Ascending aorta (tissue), 2 donors: ENCODE measurements around the gene KDM1B. TPM values are rescaled to one million over a fixed set of nuclear protein-coding genes. Genes with fewer than 3 reads are reported as not detected.

ENCODE experiments used
- DNase-seq, 2 donors: peaks; one replicate each; pipeline ENCODE4 v3.0.0-alpha.2; 2019; ENCODE audit warnings: low spot score in 2 of 2
- H3K27ac ChIP-seq, 2 donors: fragments of 200-600 bp; sonication (generic); one replicate each; pipeline ENCODE4 v1.5.1; 2016 to 2017; ENCODE audit warnings: mild to moderate bottlenecking in 1 of 2
- H3K27me3 ChIP-seq: fragments of 200-600 bp; sonication (generic); one replicate; pipeline ENCODE4 v1.5.1; 2017
- H3K36me3 ChIP-seq, 2 donors: fragments of 200-600 bp; sonication (generic); one replicate each; pipeline ENCODE4 v1.5.1; 2016
- H3K4me1 ChIP-seq, 2 donors: fragments of 200-600 bp; sonication (generic); one replicate each; pipeline ENCODE4 v1.5.1; 2016 to 2017; ENCODE audit warnings: mild to moderate bottlenecking in 1 of 2
- H3K4me3 ChIP-seq, 2 donors: fragments of 200-600 bp; sonication (generic); one replicate each; pipeline ENCODE4 v1.5.1; 2016 to 2017; ENCODE audit warnings: mild to moderate bottlenecking in 1 of 2
- H3K9me3 ChIP-seq, 2 donors: fragments of 200-600 bp; sonication (generic); one replicate each; pipeline ENCODE4 v1.5.1; 2016
- intact Hi-C: fragments of 100-400 bp; cut with DNase I; formaldehyde crosslinking; loops from one replicate; pipeline ENCODE4 v1.15.1; 2023
- total RNA-seq: library from RNA; depleted of rRNA; stranded (reverse); fragments of >200 nt; gene quantifications from one replicate; pipeline ENCODE4 v1.1.0, GENCODE V29; 2016
- TF ChIP-seq, protein P1 (sequence below), 3 experiments: fragments of 200-600 bp in 2 of 3; fragments of 450-650 bp in 1 of 3; sonication (generic) in 2 of 3; IDR thresholded peaks; one replicate each; pipeline ENCODE4 v1.5.1; 2016 to 2019; ENCODE audit warnings: antibody characterized with exemption in 3 of 3, mild to moderate bottlenecking in 1 of 3, moderate library complexity in 1 of 3

KDM1B gene
- total RNA-seq, 1 donor from 2014 or later, result 4.9 TPM

DNA sequence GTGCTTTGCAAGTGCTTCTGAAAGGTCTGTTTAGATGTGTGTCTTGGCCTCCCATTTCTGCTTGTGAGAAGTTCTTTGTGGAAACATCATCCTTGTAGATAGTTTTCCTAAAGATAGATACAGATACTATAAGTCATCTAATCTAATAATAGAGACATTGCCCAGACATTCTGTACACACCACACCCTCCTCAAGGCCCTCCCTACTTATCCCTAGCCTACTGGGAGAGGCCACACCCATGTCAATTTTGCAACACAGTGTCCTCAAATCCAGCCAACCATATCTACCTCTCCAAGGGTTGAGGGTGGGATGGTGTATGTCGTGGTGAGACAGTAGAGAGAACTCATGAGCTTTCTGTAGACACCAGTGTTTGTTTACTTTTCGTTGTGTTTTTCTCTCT, 6.2 kb downstream of the KDM1B start:
- Histone ChIP-seq H3K27me3 (no peaks in the 10 kb centered on the region), H3K4me3 (no peak overlapping the region), H3K36me3 (peaks cover 10 to 40% of the 10 kb centered on the region in 2 donors), H3K9me3 (no peaks in the 10 kb centered on the region), H3K27ac (no peak overlapping the region), H3K4me1 (no peaks in the 10 kb centered on the region)
- DNase-seq, result no peak
- TF ChIP-seq, protein P1, sequence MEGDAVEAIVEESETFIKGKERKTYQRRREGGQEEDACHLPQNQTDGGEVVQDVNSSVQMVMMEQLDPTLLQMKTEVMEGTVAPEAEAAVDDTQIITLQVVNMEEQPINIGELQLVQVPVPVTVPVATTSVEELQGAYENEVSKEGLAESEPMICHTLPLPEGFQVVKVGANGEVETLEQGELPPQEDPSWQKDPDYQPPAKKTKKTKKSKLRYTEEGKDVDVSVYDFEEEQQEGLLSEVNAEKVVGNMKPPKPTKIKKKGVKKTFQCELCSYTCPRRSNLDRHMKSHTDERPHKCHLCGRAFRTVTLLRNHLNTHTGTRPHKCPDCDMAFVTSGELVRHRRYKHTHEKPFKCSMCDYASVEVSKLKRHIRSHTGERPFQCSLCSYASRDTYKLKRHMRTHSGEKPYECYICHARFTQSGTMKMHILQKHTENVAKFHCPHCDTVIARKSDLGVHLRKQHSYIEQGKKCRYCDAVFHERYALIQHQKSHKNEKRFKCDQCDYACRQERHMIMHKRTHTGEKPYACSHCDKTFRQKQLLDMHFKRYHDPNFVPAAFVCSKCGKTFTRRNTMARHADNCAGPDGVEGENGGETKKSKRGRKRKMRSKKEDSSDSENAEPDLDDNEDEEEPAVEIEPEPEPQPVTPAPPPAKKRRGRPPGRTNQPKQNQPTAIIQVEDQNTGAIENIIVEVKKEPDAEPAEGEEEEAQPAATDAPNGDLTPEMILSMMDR (IDR thresholded peaks at IDR 0.05), result no peak
- intact Hi-C loops, result no loop called here

DNA sequence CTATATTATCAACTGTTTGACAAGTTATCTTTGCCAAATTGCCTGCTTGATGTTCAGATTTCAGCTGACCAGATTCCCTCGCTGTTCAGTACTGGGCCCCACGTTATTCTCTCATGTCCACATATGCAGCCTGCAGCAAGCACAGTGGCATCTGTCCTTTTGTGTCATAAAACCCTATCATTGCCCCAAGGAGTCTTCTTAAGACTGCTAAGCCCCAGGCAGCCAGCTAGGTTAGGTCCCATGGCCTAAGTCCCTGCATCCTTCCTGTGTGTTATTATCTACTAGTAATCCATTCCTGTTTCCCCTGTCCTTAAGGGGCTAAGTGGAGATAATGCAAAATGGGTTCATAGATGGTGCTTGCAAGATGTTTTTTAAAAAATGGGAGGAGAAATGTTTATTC, 7.2 kb downstream of the KDM1B start:
- Histone ChIP-seq H3K4me1 (no peaks in the 10 kb centered on the region), H3K9me3 (no peaks in the 10 kb centered on the region), H3K36me3 (peaks cover 10 to 48% of the 10 kb centered on the region in 2 donors), H3K27ac (no peak overlapping the region), H3K27me3 (no peaks in the 10 kb centered on the region), H3K4me3 (no peak overlapping the region)
- intact Hi-C loops, result no loop called here
- DNase-seq, result no peak
- TF ChIP-seq, protein P1 (IDR thresholded peaks at IDR 0.05), result no peak

DNA sequence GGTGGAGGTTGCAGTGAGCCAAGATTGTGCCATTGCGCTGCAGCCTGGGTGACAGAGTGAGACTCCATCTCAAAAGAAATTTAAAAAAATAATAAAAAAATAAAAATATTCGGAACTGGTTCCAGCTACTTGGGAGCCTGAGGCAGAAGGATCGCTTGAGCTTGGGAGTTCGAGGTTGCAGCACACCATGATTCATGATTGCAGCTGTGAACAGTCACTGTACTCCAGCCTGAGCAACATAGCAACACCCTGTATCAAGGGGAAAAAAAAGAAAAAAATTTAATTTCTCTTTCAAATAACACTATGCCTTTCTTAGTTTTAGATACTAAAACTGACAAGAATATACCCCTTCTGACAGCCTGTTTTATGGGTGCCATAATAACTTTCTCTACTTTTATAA, 10.5 kb downstream of the KDM1B start:
- no peaks in the 10 kb centered on the region for H3K27me3 ChIP-seq
- H3K9me3 ChIP-seq, result no peaks in the 10 kb centered on the region
- H3K4me1 ChIP-seq, result no peaks in the 10 kb centered on the region
- peaks cover 18 to 66% of the 10 kb centered on the region in 2 donors for H3K36me3 ChIP-seq
- no peak overlapping the region for H3K4me3 ChIP-seq
- TF ChIP-seq, protein P1 (IDR thresholded peaks at IDR 0.05), result no peak
- no peak for DNase-seq
- H3K27ac ChIP-seq, result no peak overlapping the region
- intact Hi-C loops, result no loop called here

DNA sequence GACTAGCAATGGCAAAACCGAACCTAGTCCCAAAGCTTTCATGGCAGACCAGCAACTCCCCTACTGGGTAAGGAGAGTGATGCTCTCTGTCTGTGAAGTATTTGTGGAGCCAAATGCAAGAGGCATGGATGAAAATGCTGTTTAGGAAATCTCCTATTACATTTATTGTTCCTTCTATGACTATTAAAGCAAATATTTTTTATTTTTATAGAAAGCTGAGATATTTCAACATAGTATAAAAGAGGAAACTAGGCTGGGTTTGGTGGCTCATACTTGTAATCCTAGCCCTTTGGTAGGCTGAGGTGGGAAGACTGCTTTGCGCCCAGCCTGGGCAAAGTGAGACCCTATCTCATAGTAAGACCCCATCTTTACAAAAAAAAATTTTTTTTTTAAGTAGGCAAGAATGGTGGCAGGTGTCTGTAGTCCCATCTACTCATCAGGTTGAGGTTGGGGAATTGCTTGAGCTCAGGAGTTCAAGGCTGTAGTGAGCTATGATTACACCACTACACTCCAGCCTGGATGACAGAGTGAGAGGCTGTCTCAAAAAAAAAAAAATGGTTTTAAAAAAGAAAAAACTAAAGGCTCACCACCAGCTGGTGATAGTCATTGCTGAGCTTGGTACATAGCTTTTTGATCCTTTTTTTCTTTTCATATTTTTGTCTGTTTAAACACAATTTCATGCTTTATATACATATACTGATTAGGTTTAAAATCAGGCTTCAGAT, 11.3 kb downstream of the KDM1B start:
- Histone ChIP-seq H3K4me1 (no peaks in the 10 kb centered on the region), H3K4me3 (no peak overlapping the region), H3K27ac (no peak overlapping the region), H3K27me3 (no peaks in the 10 kb centered on the region), H3K9me3 (no peaks in the 10 kb centered on the region), H3K36me3 (peaks cover 16 to 67% of the 10 kb centered on the region in 2 donors)
- DNase-seq, result no peak
- intact Hi-C loops, result no loop called here
- TF ChIP-seq, protein P1 (IDR thresholded peaks at IDR 0.05), result no peak

DNA sequence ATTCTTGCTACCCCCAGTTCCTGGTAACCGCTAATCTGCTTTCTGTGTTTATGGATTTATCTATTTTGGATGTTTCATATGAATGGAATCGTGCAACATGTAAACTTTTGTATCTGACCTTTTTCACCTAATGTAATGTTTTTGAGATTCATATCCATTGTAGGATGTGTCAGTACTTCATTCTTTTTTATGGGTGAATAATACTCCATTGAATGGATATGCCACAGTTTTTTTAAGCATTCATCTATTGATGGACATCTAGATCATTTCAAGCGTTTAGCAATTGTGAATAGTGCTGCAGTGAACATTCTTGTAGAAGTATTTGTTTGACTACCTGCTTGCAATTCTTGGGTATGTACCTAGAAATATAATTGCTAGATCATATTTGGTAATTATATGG, 13.0 kb downstream of the KDM1B start:
- Histone ChIP-seq H3K27me3 (no peaks in the 10 kb centered on the region), H3K36me3 (peaks cover 14 to 61% of the 10 kb centered on the region in 2 donors), H3K4me1 (no peaks in the 10 kb centered on the region), H3K27ac (no peak overlapping the region), H3K4me3 (no peak overlapping the region), H3K9me3 (no peaks in the 10 kb centered on the region)
- DNase-seq, result no peak
- TF ChIP-seq, protein P1 (IDR thresholded peaks at IDR 0.05), result no peak
- intact Hi-C loops, result no loop called here
